Epidermal melanocyte (primary cell): ENCODE results near the gene TTC33.

Experiments
- DNase-seq: peaks from one replicate; pipeline ENCODE4 v3.0.0; 2011; ENCODE audit warnings: low spot score; ENCODE audit not compliant: insufficient read length

The TTC33 gene

DNA sequence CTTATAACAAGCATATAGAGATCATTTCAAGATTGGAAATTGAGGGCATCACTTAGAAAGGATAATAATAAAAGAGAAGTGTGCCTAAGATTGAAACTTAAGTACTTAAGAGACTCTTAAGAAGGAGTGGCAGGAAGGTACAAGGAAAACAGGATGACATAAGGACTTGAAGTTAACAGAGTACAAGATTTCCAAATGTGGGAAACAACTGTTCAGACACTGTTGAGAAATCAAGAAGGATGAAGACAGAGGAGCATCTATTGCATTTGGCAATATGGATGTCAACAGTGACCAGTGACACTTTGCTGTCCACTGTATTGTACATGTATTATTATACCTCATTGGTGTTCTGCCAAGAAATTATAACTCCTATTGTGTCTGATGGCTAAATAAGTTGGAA lies 233.8 kb downstream of the TTC33 start:
- DNase-seq: no peak

DNA sequence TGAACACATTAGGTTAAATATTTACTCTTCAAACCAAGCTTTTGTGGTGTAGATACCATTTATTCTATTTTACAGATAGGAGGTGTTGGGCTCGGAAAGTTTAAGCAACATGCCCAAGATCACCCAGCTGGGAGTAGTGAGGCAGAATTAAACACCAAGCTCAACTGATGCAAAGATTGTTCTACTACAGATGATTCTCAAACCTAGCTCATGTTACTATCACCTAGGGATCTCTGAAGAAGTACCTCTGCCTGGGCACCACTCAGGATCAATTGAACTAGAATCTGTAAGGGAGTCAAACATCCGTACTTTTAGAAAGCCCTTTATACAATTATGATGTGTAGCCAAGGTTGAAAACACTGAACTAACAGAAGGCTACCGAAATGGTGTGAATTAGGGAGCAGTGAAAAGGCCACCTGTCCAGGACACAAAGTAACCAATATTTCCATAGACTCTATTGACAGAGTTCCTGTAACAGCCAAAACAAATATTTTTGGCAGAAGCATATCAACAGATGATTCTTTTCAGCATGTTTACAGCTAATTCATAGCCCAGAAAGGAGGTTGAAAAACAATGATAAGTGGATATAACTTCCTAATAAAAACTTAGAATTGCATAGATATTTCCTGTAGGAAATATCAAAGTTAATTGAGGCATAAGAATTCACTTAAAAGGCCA lies 234.5 kb downstream of the TTC33 start:
- DNase-seq: no peak

DNA sequence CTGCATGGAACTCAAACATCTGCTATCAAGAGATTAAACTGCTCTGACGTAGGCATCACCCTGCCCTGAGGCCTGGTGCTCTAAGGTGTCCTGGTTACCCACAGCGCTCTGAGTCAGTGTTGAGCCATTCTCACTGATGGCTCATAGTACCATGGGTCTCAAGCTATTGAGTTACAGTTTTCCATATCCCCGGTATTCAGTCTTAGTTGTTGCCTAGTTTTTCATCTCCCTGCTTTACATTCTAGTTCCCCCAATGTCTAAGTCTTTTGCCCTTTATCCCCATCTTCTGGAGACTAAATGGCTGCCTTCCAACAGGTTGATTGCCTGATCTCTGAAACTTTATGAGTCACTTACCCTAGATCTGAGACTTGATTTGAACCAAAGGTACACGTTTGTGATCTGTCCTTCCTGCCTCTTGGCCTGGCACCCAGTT lies 237.3 kb downstream of the TTC33 start:
- DNase-seq: no peak

DNA sequence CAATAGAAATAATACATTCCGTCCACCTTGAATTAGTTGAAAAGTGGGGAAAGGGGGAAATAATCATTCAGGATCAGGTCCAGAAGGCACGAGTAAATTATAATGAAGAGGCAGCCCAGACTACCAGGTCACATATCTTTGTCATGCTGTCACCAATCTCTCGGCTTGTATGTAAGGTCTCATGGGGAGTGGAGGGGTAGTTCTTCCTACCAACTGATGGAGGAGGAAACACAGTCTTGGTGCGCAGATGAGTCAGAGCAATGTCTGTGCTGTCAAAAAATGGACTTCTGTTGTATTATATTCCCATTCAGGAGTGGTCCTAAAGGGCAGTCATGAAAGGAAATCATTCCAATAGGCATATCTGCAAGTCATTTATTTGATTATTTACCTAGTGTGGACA lies 240.3 kb downstream of the TTC33 start:
- DNase-seq: no peak

DNA sequence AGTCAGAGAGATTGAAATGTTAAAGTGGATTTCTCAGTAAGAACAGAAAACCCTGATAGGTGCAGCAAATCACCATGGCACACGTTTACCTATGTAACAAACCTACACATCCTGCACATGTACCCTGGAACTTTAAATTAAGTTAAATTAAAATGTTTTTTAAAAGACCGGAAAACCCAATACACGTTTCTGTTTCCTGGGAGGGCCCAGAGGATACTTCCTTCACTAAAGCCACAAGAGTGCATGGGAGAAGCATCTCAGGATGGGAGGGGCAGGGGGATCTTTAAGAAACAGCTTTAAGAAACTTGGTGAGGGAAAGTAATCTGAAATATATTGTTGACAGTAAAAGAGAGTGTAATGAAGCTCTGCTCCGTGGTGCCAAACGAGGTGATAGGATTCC lies 240.8 kb downstream of the TTC33 start:
- DNase-seq: no peak

DNA sequence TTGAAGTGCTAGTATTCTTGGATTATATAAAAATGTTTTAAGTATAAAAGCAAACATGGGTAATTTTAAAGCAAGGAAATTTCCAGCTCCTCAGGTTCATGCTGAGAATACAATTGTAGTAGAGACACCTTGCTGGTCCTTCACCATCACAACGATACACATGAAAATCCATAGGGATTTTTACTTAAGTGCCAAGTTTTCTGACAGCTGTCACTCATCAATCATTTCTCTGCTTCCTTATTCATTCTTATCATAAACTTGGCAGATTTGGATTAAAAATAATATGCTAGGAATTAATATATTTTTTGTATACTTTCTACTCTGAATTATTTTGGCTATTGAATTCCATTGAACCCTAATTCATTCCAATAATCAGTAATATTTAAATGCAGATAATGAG lies 244.0 kb downstream of the TTC33 start:
- no peak for DNase-seq

DNA sequence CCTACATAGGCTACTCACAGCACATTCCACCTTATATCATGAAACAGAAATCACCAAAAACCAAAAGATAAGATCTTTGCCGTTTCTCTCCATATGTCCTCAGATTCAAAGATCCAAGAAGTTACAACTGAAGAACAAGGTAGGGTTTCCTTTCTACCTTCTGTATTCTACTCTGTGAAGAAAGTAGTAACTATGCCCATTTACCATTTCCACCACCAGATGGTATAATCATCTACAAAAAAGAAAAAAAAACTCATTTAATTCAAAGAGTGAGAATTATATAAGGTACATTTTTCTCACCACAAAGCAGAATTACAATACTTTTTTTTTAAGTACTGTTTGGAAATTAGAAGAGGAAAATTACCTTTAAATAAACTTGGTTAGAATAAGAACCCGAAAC lies 248.7 kb downstream of the TTC33 start:
- DNase-seq: no peak

DNA sequence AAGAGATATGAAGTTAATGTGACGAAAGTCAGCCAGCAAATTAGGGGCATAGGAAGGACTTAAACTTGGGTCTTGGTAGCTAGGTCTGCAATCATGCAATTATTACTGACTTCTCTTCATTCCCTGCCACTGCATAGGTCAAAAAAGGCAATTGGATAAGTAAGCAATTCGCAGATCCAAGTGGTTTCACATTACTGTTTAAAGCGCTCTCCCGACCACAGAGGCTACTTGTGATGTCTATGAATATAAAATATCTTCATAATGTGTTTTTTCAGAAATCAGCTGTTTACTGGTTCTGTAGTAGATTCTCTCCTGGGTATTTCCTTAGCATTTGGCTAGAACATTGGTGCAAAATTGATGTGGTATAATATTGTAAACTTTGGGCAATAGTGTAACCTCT lies 250.7 kb downstream of the TTC33 start:
- no peak for DNase-seq

DNA sequence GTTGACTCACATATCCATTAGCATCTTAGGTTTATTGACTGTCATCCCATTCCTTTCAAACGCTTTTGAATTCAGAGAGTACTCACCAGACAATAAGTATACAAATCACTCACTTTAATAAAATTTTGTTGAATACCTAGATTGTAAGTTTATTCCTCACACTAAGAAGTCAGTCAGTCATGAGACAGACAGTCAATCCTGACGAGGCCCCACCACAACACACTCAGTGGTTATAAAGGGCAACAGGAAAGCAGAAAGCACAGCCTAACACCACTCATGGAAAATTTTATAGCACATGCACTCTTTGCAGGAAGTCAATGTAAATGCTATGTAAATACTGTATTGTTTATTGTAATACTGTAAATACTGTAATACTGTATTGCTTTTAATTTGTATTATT lies 252.3 kb downstream of the TTC33 start:
- DNase-seq: no peak

DNA sequence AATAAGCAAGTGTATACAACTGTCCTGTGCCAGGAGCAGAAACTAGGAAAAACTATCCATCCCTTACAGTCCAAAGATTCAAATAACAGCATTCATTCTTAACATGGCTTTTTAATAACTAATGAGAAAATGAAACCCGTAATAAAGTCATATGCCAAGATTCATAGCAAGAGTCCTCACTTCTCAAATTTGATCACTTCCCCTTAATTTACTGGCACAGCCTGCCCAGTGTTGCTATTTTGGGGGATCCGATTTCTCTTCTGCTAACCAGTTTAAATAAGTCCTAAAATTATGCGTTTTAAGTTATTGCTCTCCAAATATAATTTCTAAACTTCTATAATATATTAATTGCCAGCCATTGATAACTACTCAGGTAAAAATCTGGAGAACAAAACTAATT lies 253.0 kb downstream of the TTC33 start:
- no peak for DNase-seq

DNA sequence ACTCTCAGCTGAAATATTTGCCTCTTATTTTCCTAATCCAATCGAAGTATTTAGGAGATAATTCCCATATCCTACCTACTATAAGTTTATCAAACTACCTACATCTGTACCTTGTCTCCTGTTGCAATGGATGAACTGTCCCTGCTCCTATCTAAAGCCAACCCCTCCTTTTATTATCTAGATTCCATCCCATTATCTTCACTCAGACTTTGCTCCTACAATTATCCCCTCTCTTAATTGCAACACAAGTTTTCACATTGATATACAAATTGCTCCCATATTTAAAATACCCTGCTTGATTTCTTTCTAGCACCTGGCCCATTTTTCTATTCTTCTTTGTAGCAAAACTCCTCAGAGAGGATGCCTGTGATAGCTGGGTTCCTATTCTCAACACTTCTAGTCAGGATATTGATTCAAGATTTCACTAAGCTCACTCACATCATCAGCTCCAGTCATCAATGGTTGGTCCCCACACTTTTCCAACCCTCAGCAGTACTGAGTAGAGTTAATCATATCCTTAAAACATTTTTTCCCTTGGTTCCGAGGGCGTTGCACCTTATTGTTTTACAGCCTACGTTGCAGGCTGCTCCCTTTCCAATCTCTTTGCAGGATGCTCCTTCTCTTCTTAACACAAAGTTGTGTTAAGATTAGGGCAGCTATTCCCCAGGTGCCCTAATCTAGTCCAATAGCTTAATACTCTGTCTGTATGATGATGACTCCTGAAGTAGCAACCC lies 253.9 kb downstream of the TTC33 start:
- DNase-seq: no peak

DNA sequence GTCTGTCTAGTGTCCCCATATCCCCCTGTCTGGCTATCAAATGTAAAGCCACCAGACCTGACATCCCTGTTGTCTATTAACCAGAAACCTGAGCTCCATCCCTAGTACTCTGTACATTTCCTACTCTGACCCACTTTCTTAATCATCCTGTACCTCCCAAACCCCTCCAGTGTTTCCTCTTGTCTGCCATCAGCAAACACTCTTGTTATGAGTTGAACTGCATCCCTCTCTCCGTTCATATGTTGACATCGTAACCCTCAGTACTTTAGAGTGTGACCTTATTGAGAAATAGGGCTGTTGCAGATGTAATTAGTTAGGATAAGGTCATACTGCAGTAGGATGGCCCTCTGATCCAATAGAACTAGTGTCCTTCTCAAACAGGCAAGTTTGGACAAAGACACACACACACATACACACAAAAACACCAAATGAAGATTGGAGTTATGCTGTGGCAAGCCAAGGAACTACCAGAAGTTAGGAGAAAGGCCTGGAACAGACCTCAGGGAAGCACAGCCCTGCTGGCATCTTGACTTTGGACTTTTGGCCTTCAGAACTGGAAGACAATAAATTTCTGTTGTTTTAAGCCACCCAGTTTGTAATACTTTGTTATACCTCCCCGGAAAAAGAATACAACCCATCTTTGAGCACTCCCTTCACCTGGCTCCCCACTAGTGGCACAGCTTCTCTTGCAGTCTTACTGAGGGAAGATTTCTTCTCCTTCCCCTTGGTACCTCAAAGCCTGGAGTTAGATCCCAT lies 256.1 kb downstream of the TTC33 start:
- no peak for DNase-seq

DNA sequence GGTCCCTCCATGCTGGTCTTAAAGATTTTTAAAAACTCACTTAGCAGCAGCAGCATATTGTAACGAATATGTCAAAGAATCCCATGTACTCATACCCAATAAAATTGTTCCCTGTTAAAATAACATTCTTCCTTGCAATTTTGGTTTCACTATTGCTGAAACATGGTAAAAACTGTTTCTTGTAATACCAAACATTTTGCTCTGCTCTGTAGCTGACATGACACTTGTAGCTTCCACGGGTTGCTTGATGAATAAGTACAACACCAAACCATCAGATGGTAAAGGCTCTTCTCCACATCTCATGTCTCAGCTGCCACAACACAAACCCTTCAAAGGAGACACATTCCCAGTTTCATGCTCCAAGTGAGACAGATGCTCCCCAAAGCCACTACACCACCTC lies 256.8 kb downstream of the TTC33 start:
- no peak for DNase-seq

DNA sequence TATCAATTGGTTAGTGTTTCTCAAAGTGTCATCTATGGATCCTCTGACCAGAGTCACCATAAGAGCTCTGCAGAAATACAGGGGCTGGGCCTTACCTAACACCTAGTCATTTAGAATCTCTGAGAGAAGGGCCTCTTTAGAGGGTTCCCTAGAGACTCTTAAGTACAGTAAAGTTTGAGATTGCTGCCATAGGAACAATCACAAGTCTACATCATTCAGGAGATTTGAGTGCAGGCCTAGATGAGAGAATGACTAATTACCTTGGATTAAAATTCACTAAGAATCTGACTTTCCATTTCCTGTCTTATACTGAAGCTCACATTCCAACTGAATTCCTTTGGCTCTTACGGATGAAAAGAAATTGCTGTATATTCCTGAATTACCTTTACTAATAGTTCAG lies 258.2 kb downstream of the TTC33 start:
- DNase-seq: no peak

DNA sequence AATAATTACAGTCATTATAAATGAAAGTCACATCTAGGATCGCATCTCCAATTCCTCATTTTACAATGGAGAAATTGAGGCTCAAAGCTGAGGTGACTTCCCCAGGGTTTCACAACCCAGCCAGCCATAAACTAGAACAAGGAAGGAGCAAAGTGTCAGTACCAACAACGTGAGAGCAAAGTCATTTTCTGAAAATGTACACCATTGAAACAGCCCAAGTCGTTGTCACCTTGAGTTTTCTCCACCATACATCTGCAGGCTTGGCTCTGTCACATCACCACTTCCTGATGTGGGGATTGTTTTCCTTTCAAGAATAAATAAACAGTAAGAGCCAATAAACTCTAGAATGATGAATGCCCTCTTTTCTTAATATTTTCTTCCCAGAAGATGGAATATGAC lies 260.5 kb downstream of the TTC33 start:
- DNase-seq: no peak

DNA sequence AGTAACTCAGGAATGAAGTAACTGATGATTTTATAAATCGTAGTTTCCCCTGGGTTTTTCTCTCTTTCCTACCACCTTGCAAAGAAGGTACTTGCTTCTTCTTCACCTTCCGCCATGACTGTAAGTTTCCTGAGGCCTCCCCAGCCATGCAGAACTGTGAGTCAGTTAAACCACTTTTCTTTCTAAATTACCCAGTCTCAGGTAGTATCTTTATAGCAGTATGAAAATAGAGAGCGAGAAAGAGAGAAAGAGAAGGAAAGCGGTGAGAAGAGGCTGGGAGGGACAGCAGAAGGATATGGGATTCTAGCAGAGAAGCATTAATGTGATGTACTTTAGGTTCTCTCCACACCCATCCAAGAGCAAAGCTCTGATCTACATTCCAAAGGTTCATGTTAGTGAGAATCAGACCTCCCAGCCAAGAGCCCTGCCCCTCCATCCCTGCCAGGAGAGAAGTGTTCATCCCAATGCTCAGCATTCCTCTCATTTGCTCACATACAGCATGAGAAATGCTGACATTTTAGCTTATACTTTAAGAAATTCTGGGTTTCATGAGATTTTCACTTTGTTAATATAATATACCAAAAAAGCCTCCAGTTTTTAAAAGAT lies 261.0 kb downstream of the TTC33 start:
- DNase-seq: no peak

DNA sequence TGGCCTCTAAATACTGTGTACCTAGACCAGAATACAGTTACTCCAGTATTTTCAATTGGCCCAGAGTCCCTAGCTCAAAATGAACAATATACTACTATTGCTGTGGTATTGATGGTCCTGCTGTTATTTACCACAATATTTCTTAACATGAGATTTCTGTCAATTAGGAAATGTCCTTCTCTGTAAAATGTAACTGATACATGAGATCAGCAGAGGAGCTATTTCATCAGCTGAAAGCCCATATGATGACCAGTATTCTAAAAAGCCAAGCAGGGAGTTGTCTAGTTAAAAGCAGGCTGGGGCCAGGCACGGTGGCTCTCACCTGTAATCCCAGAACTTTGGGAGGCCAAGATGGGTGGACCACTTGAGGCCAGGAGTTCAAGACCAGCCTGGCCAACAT lies 263.7 kb downstream of the TTC33 start:
- no peak for DNase-seq

DNA sequence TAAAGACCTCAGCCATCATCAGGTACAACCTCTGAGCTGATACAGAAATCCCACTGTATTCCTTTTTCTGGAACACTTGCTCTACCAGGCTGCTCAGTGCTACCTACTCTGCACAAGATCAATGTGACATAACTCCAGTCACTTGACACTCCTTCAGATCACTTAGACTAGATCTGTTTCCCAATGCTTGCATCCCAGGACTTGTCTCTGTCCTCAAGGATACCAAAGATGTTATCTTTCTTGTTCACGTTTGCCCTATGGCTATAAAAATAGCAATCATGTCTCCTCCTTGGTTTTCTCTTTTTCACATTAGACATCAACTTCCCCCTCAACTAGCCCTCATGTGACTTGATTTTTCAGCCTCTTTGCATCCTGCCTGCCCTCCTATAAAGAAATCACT lies 264.1 kb downstream of the TTC33 start:
- DNase-seq: no peak

DNA sequence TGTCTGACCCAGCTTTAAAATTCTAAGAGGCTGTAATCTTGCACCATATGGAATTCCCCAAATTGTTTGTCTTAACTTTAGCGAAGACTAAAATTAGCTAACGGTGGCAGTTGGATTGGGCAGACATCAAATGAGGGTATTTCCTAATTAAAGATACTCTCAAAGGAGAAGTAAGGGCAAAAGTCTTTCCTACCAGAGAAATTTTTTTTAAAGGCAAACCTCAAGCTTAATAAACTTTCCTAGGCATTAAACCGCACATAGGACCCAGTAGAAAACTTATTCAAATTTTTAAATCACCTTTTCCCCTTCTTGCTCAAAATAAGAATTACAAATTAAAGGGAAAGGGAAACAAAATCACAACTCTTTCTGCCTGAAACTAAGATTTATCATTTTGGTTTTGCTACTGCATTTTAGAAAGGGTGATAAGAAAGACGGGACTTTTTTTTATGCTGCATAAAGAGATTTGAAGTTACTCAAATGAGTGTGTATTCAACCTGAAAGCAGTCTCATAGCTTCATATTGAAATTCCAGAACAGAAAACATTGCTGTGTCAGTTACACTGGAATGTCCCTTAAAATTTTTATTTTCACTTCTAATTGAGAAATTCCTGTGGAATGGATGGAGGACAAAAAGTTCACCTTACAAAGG lies 265.2 kb downstream of the TTC33 start:
- DNase-seq: no peak

DNA sequence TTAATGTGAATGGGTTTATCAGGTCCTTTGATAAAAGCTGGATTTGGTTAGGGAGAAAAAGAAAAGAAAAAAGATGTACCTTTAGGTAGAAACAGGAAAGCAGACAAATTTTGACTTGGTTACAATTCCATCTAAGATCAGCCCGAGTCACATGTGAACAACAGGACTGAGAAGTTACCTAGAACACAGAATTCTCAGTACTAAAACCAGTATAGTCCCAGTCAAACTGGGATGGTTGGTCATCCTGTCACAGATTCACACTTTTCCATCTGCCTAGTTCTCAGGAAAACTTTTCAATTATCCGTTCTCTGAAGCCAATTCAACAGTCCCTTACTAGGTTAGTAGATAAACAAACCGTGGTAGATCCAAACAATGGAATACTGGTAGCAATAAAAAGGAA lies 266.3 kb downstream of the TTC33 start:
- DNase-seq: no peak

DNA sequence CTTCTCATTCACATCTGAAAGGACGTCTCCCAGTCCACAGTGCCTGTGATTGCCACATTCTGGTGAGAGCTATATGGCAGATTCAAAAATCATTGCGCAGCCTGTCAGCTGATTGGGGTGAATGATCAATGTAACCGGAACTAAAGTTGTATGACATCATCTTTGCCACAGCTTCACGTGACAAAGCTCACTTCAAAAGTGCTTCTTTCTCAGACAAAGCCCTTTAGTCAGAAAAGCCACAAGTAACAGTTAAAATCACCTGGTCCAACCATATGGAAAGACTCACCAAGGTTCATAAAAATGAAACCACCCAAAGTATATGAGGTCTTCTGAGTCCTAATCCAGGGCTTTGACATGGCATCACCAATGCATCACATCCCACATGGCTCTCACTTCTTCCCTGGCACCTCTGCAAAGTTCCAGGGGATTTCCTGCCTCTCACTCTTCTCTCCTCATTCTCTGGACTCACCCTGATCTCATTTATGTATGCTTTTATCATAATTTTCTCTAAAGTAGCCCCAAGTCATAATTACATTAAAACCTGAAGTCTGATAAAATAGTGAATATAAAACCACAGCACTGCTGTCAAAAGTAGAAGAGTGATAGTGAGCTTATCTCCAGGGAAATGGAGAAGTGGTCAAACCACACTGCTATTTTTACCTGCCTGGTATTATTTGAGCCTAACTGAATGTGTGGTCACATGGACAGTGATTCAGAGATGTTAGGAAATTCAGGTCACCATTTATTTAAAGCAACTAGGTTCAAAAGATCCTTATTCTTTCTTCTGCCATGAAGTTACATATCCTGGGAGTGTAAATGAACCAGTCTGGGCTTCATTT lies 269.1 kb downstream of the TTC33 start:
- no peak for DNase-seq
